HTERT RPE-1 (cell line): Measurements from ENCODE around the gene LENG9.
"Not testable (repeated sequence)": the region's sequence is repeated elsewhere in the genome, so short reads cannot be mapped to it uniquely, and the experiment has no call there.

Source experiments
- in situ Hi-C: fragments of 300-500 bp; cut with MboI; formaldehyde crosslinking; loops from 4 replicates; pipeline ENCODE4 v1.14.3; 2020; ENCODE audit warnings: low sequenced_read_pairs

Gene LENG9

GRCh38 chr19:54463531-54464043, at the start of gene LENG9:
Gene LENG9 (minus strand): TSS chr19:54463778. CDS start chr19:54463526, 252 bp downstream.
- in situ Hi-C loops: no loop called here

DNA sequence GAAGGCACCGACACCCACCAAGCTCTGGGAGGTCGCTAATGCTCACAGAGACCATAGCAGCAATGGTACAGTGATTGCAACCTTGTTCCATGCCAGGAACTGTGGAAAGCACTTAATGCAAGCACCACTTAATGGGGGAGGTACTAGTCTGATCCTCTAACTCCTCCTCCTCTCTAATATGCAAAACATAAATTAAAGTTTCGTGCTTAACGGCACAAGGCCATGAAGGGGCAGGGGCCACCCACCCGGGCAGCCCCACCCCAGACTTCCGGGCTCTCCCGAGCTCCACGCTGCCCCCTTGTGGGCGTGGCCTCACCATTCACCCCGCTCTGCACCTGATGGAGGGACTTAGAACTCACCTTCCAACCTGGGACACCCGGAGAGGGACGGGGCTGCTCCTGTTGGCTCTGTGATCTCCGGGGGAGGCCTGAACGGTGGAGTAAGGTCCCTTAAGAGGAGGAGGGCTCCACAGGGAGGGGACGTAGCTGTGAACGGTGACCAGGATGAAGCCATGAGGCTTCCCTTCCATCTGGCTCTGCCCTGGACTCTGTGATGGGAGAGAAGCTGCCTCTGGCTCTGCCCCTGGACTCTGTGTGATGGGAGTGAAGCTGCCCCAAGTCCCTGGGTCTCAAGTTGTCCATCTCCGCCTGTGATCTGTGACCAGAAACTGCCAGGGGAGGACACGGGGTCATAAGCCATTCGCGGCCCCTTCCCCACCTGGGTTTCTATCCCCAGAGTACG, 45.8 kb upstream of the LENG9 start:
- in situ Hi-C loops: not testable (repeated sequence)

DNA sequence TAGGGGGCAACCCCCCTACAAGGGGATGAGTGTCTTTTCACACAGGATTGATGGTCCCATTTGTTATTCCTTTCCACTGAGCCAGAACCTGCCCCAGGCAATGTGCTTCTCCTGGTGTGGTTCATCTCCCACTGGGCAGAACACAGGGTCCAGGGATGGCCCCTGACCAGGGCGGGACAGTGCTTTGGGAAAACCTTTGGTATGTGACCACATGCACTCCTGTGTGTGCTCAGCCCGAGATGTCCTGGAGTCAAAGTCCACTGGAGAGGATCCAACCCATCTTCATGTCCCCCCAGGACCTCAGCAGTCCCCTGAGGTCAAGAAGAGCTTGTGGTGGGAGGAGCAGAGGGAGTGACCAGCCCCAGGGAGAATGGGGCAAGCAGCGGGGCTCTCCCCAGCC, 44.9 kb upstream of the LENG9 start:
- in situ Hi-C loops: not testable (repeated sequence)

DNA sequence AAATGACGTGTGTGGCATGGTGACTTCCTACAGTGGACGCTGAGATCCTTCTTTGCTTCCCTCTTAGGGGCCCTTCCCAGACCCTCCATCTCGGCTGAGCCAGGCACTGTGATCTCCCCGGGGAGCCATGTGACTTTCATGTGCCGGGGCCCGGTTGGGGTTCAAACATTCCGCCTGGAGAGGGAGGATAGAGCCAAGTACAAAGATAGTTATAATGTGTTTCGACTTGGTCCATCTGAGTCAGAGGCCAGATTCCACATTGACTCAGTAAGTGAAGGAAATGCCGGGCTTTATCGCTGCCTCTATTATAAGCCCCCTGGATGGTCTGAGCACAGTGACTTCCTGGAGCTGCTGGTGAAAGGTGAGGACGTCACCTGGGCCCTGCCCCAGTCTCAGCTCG, 44.2 kb upstream of the LENG9 start:
- in situ Hi-C loops: no loop called here

GRCh38 chr19:54507038-54507717, 43.6 kb upstream of the LENG9 start:
- in situ Hi-C loops: not testable (repeated sequence)

DNA sequence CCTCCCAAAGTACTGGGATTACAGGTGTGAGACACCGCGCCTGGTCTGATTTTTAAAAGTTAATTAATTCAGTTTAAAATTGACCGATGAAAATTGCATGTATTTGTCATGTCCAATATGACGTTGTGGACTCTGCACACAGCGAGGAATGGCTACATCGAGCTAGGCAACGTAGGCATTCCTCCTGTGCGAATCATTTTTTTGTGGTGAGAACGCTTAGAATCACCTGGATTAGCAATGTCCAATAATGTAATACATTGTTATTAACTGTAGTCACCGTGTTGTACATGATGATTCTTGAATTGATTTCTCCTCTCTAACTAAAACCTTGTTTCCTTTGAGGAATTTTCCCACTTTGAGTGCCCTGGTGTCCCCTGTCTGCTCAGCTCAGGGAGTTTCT, 42.5 kb upstream of the LENG9 start:
- in situ Hi-C loops: no loop called here

GRCh38 chr19:54505542-54505941, 42.0 kb upstream of the LENG9 start:
- in situ Hi-C loops: not testable (repeated sequence)

GRCh38 chr19:54502518-54503048, 39.0 kb upstream of the LENG9 start, which contains the start of gene LAIR2:
Gene LAIR2 (plus strand): TSS chr19:54502831. CDS start chr19:54502919, 88 bp downstream.
- in situ Hi-C loops: no loop called here

GRCh38 chr19:54498451-54498772, 34.8 kb upstream of the LENG9 start:
- in situ Hi-C loops: not testable (repeated sequence)

DNA sequence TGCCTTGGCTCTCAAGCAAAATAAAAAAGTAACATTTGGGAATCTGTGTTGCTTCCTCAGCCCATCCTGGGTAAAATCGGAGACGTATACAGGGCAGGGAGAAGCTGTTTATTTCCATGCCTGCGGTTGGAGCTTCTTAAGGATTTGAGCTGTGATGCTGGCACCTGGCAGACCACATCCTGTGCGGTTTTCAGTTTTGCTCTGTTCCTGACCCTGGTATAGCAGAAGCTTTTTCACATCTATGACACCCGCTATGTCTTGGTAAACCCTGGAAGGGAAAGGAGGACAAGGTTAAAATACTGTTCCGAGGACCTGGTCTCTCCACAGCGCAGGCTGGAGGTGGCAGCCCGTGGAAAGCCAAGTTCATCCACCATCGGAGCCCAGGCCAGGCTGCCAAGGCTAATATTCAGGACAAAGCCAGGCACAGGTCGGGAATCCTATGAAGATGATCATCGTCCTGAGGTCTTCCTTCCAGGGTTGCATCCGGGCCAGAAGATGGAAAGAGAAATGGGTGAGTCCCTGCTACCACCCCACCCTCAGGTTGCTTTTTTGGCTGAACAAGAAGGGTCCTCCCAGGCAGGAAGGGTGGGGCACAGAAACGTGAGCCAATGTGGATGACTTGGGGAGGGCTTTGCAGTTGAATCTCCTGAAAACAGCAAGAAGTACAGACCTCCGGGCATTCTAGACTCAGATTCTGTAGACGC, 34.3 kb upstream of the LENG9 start:
- in situ Hi-C loops: not testable (repeated sequence)

DNA sequence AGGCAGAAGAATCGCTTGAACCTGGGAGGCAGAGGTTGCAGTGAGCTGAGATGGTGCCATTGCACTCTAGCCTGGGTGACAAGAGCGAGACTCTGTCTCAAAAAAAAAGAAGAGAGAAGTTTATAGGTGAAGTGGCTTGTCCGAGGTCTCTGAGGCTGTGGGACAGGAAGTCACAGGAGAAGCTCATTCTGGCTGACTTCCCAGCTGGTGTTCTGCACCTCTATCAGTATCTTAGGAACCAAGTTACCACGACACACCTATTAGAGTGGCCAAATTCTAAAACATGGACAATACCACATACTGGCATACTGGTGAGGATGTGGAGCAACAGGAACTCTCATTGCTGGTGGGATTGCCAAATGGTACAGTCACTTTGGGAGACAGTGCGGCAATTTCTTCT, 31.7 kb upstream of the LENG9 start:
- in situ Hi-C loops: not testable (repeated sequence)

GRCh38 chr19:54493967-54494585, 30.5 kb upstream of the LENG9 start:
- in situ Hi-C loops: no loop called here

DNA sequence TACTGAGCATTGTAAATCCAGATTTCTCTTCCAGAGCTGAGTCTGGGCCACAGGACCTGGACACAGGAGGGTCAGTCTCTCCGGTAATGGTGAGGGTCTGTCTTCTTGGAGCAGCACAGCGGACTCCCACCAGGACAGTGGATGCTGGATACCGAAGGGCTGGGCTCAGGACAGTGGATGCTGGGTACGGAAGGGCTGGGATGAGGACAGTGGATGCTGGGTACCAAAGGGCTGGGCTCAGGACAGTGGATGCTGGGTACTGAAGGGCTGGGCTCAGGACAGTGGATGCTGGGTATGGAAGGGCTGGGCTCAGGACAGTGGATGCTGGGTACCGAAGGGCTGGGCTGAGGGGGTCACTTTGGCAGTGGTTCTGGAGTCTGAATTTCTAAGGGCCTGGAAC, 29.5 kb upstream of the LENG9 start:
- in situ Hi-C loops: not testable (repeated sequence)

- in situ Hi-C loops: no loop called here
Measured at GRCh38 chr19:54492568-54492967, 29.0 kb upstream of the LENG9 start.

- in situ Hi-C loops: no loop called here
Measured at GRCh38 chr19:54489766-54490165, 26.2 kb upstream of the LENG9 start.

GRCh38 chr19:54489341-54489740, 25.8 kb upstream of the LENG9 start:
- in situ Hi-C loops: no loop called here

DNA sequence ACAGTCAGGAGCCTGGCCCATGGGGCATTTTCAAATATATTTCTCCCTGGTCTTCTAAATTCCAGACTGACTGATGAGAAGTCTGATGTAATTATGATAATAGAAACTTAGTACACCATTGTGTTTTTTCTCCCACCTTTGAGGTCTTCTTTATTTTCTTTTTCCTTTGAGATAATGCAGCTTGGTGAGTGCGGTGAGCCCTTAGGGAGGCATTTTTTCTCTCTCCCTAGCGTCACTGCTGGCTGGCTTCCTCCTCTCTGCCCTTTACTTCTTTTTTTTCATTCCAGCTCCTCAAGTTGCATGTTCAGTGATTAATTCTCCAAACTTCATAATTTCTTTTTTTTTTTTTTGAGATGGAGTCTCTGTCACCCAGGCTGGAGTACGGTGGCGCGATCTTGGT, 22.3 kb upstream of the LENG9 start:
- in situ Hi-C loops: no loop called here

DNA sequence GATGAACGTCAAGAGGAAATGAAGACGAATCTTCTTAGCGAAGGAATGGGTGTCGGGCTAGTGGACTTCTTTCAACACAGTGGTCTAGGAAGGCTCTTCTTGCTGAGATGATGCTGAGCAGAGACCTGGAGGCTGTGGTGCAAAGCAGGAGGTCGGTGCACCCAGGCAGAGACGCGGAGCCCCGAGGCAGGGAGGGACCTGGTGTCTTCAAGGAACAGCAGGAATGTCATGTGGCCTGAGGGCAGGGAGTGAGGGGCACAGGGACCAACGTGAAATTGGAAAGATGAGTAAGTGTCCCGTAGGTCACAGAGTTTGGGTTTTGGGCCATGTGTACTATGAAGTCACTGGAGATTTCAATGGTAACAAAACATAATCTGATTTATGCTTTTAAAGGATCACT, 20.9 kb upstream of the LENG9 start:
- in situ Hi-C loops: no loop called here

GRCh38 chr19:54482889-54483288, 19.3 kb upstream of the LENG9 start:
- in situ Hi-C loops: no loop called here

DNA sequence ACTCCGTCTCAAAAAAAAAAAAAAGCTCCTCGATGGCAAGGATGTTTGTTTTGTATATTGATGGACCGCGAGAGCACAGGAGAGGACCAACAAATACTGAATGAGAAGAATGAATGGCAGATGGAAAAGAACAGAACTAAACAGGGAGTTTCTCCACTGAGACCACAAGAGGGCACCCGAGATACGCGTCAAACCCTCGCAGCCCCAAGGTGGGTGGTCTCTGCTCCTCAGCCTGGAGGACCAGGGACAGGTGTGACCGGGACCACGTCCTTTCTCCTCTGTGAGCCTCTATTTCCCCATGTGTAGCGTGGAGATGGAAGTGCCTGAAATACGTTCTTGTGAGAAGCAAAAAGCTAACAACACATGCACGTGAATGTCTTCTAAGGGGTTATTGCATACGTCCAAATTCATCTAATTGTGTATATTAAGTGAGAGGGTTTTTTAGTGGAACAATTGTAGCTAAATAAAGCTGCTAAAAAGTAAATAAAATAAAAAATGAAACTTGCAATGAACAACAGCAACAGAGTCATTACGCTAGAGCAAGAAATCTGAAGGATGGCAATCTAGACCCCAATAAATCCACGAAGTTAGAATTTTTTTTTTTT, 17.9 kb upstream of the LENG9 start:
- in situ Hi-C loops: no loop called here

GRCh38 chr19:54480051-54480450, 16.5 kb upstream of the LENG9 start:
- in situ Hi-C loops: no loop called here
